ENCODE measurements around the gene NOD1.

The NOD1 gene

DNA sequence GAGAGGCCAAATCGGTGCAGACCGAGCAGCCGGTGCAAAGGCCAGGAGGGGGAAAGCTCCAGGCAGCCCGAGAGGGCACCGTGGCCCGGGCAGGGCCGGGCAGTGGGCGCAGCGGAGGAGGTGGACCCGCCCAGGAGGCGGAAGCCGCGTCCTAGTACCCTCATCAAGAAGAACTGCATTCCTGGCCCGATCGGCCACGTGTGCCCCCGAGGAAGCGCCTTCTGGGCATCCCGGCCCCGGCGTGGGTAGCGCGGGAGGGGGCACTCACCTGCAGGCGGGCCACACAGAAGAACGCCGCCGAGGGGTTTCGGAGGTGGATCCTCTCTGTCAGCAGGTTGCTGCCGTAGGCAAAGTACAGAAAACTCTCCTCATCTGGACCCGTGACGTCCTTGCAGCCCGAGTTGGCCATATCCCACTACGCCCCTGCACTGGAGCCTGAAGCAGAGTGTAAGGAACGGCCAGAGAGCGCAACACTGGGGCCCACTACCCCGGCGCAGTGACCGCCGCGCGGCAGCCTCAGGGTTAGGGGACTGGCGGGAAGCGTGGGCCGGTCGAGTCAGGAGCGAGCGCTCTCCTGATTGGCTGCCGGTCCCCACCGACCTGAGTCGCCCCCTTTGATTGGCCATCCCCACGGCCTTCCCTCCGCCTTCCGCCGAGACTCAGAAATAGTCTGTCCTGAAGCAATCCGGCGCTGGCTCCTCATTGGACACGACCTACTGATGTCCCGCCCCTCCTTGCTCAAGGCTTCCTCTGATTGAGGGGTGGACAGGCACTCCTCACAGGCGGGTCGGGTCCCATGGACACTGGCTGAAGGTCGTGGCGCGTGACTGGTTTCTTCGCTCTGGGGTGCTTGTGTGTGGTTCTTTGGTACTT, 26.0 kb upstream of the NOD1 start, which contains the start of gene GGCT (continued):
- TF ChIP-seq HOXD13 (CRISPR knock-in tag; IDR thresholded peaks at IDR 0.05; ENCODE audit: borderline replicate concordance) (0 out of 2 replicates have a peak, but pooled peaks have one; percentile 25), ZNF366 (tag by site-specific recombination; conservative IDR thresholded peaks at IDR 0.05) (no peak), KLF16 (tag by site-specific recombination; IDR thresholded peaks at IDR 0.05) (peak; percentile 74; the same call in 1 of the 2 replicates), BCL11B (tag by site-specific recombination; IDR thresholded peaks at IDR 0.05; ENCODE audit: low read depth) (peak; percentile 97), ZNF48 (tag by site-specific recombination; IDR thresholded peaks at IDR 0.05) (no peak), ZNF416 (tag by site-specific recombination; IDR thresholded peaks at IDR 0.05) (no peak), ZBTB48 (tag by site-specific recombination; IDR thresholded peaks at IDR 0.05) (peak; percentile 65), ZNF2 (tag by site-specific recombination; IDR thresholded peaks at IDR 0.05) (peak; percentile 55; the same call in 1 of the 2 replicates), ZNF433 (tag by site-specific recombination; IDR thresholded peaks at IDR 0.05; ENCODE audit: low read depth) (no peak), ZNF624 (tag by site-specific recombination; IDR thresholded peaks at IDR 0.05) (no peak), OVOL3 (tag by site-specific recombination; IDR thresholded peaks at IDR 0.05) (no peak), ZNF600 (tag by site-specific recombination; IDR thresholded peaks at IDR 0.05) (0 out of 2 replicates have a peak, but pooled peaks have one; percentile 17)
- TF ChIP-seq, protein P1, sequence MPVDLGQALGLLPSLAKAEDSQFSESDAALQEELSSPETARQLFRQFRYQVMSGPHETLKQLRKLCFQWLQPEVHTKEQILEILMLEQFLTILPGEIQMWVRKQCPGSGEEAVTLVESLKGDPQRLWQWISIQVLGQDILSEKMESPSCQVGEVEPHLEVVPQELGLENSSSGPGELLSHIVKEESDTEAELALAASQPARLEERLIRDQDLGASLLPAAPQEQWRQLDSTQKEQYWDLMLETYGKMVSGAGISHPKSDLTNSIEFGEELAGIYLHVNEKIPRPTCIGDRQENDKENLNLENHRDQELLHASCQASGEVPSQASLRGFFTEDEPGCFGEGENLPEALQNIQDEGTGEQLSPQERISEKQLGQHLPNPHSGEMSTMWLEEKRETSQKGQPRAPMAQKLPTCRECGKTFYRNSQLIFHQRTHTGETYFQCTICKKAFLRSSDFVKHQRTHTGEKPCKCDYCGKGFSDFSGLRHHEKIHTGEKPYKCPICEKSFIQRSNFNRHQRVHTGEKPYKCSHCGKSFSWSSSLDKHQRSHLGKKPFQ (tag by site-specific recombination; IDR thresholded peaks at IDR 0.05) = no peak
- TF ChIP-seq, protein P2, sequence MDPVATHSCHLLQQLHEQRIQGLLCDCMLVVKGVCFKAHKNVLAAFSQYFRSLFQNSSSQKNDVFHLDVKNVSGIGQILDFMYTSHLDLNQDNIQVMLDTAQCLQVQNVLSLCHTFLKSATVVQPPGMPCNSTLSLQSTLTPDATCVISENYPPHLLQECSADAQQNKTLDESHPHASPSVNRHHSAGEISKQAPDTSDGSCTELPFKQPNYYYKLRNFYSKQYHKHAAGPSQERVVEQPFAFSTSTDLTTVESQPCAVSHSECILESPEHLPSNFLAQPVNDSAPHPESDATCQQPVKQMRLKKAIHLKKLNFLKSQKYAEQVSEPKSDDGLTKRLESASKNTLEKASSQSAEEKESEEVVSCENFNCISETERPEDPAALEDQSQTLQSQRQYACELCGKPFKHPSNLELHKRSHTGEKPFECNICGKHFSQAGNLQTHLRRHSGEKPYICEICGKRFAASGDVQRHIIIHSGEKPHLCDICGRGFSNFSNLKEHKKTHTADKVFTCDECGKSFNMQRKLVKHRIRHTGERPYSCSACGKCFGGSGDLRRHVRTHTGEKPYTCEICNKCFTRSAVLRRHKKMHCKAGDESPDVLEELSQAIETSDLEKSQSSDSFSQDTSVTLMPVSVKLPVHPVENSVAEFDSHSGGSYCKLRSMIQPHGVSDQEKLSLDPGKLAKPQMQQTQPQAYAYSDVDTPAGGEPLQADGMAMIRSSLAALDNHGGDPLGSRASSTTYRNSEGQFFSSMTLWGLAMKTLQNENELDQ (tag by site-specific recombination; IDR thresholded peaks at IDR 0.05; ENCODE audit: low read depth) = no peak
- TF ChIP-seq, protein P3, sequence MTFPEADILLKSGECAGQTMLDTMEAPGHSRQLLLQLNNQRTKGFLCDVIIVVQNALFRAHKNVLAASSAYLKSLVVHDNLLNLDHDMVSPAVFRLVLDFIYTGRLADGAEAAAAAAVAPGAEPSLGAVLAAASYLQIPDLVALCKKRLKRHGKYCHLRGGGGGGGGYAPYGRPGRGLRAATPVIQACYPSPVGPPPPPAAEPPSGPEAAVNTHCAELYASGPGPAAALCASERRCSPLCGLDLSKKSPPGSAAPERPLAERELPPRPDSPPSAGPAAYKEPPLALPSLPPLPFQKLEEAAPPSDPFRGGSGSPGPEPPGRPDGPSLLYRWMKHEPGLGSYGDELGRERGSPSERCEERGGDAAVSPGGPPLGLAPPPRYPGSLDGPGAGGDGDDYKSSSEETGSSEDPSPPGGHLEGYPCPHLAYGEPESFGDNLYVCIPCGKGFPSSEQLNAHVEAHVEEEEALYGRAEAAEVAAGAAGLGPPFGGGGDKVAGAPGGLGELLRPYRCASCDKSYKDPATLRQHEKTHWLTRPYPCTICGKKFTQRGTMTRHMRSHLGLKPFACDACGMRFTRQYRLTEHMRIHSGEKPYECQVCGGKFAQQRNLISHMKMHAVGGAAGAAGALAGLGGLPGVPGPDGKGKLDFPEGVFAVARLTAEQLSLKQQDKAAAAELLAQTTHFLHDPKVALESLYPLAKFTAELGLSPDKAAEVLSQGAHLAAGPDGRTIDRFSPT (tag by site-specific recombination; IDR thresholded peaks at IDR 0.05) = peak; percentile 72; the same call in 1 of the 2 replicates
- TF ChIP-seq, protein P4, sequence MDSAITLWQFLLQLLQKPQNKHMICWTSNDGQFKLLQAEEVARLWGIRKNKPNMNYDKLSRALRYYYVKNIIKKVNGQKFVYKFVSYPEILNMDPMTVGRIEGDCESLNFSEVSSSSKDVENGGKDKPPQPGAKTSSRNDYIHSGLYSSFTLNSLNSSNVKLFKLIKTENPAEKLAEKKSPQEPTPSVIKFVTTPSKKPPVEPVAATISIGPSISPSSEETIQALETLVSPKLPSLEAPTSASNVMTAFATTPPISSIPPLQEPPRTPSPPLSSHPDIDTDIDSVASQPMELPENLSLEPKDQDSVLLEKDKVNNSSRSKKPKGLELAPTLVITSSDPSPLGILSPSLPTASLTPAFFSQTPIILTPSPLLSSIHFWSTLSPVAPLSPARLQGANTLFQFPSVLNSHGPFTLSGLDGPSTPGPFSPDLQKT (IDR thresholded peaks at IDR 0.05; ENCODE audit: borderline replicate concordance, low read depth, low read length) = no peak
- TF ChIP-seq, protein P5, sequence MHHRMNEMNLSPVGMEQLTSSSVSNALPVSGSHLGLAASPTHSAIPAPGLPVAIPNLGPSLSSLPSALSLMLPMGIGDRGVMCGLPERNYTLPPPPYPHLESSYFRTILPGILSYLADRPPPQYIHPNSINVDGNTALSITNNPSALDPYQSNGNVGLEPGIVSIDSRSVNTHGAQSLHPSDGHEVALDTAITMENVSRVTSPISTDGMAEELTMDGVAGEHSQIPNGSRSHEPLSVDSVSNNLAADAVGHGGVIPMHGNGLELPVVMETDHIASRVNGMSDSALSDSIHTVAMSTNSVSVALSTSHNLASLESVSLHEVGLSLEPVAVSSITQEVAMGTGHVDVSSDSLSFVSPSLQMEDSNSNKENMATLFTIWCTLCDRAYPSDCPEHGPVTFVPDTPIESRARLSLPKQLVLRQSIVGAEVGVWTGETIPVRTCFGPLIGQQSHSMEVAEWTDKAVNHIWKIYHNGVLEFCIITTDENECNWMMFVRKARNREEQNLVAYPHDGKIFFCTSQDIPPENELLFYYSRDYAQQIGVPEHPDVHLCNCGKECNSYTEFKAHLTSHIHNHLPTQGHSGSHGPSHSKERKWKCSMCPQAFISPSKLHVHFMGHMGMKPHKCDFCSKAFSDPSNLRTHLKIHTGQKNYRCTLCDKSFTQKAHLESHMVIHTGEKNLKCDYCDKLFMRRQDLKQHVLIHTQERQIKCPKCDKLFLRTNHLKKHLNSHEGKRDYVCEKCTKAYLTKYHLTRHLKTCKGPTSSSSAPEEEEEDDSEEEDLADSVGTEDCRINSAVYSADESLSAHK (tag by site-specific recombination; IDR thresholded peaks at IDR 0.05) = no peak
- TF ChIP-seq, protein P6, sequence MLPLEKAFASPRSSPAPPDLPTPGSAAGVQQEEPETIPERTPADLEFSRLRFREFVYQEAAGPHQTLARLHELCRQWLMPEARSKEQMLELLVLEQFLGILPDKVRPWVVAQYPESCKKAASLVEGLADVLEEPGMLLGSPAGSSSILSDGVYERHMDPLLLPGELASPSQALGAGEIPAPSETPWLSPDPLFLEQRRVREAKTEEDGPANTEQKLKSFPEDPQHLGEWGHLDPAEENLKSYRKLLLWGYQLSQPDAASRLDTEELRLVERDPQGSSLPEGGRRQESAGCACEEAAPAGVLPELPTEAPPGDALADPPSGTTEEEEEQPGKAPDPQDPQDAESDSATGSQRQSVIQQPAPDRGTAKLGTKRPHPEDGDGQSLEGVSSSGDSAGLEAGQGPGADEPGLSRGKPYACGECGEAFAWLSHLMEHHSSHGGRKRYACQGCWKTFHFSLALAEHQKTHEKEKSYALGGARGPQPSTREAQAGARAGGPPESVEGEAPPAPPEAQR (tag by site-specific recombination; IDR thresholded peaks at IDR 0.05) = no peak
- TF ChIP-seq, protein P7, sequence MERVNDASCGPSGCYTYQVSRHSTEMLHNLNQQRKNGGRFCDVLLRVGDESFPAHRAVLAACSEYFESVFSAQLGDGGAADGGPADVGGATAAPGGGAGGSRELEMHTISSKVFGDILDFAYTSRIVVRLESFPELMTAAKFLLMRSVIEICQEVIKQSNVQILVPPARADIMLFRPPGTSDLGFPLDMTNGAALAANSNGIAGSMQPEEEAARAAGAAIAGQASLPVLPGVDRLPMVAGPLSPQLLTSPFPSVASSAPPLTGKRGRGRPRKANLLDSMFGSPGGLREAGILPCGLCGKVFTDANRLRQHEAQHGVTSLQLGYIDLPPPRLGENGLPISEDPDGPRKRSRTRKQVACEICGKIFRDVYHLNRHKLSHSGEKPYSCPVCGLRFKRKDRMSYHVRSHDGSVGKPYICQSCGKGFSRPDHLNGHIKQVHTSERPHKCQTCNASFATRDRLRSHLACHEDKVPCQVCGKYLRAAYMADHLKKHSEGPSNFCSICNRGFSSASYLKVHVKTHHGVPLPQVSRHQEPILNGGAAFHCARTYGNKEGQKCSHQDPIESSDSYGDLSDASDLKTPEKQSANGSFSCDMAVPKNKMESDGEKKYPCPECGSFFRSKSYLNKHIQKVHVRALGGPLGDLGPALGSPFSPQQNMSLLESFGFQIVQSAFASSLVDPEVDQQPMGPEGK (tag by site-specific recombination; IDR thresholded peaks at IDR 0.05) = peak; percentile 45; the same call in 1 of the 2 replicates
- TF ChIP-seq, protein P8, sequence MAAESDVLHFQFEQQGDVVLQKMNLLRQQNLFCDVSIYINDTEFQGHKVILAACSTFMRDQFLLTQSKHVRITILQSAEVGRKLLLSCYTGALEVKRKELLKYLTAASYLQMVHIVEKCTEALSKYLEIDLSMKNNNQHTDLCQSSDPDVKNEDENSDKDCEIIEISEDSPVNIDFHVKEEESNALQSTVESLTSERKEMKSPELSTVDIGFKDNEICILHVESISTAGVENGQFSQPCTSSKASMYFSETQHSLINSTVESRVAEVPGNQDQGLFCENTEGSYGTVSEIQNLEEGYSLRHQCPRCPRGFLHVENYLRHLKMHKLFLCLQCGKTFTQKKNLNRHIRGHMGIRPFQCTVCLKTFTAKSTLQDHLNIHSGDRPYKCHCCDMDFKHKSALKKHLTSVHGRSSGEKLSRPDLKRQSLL (tag by site-specific recombination; IDR thresholded peaks at IDR 0.05) = no peak

All from HEK293 (cell line).